GM19193 (cell line): ENCODE measurements around the gene TOR1A.
A peak's percentile ranks its signal among the peaks of the same experiment; 100 is the strongest.

Experiments
- POLR2A ChIP-seq: IDR thresholded peaks from 4 replicates; pipeline ENCODE4 v1.6.1; 2011; ENCODE audit not compliant: insufficient read depth, insufficient read length; ENCODE audit errors: extremely low read depth

The TOR1A gene

GRCh38 chr9:129813661-129814060 lies 10.3 kb downstream of the TOR1A start:
- no peak for TF ChIP-seq POLR2A

- no peak for TF ChIP-seq POLR2A
Measured at GRCh38 chr9:129812385-129812784, 11.6 kb downstream of the TOR1A start.

- TF ChIP-seq POLR2A, result no peak
Measured at GRCh38 chr9:129811967-129812363, 12.0 kb downstream of the TOR1A start.

GRCh38 chr9:129810788-129811187 lies 13.1 kb downstream of the TOR1A start:
- no peak for TF ChIP-seq POLR2A

GRCh38 chr9:129810116-129810515 lies 13.8 kb downstream of the TOR1A start:
- no peak for TF ChIP-seq POLR2A

- TF ChIP-seq POLR2A, result no peak
Measured at GRCh38 chr9:129809346-129809745, 14.6 kb downstream of the TOR1A start.

- no peak for TF ChIP-seq POLR2A
Measured at GRCh38 chr9:129806061-129806460, 17.9 kb downstream of the TOR1A start.

- TF ChIP-seq POLR2A, result no peak
Measured at GRCh38 chr9:129803676-129804060, 20.3 kb downstream of the TOR1A start.

GRCh38 chr9:129802833-129803675 lies 20.9 kb downstream of the TOR1A start, which contains the start of gene TOR1B:
TOR1B (plus strand) TSS chr9:129803184; CDS start chr9:129803213, 29 bp downstream.
- TF ChIP-seq POLR2A, result peak; percentile 74

GRCh38 chr9:129801504-129801903 lies 22.4 kb downstream of the TOR1A start:
- no peak for TF ChIP-seq POLR2A

GRCh38 chr9:129798973-129799372 lies 25.0 kb downstream of the TOR1A start:
- TF ChIP-seq POLR2A, result no peak

- no peak for TF ChIP-seq POLR2A
Measured at GRCh38 chr9:129794549-129794948, 29.4 kb downstream of the TOR1A start.

GRCh38 chr9:129786481-129786880 lies 37.5 kb downstream of the TOR1A start:
- no peak for TF ChIP-seq POLR2A

- TF ChIP-seq POLR2A, result no peak
Measured at GRCh38 chr9:129785866-129786265, 38.1 kb downstream of the TOR1A start.

- TF ChIP-seq POLR2A, result no peak
Measured at GRCh38 chr9:129783516-129784361, 40.2 kb downstream of the TOR1A start.

- TF ChIP-seq POLR2A, result no peak
Measured at GRCh38 chr9:129781981-129782380, 42.0 kb downstream of the TOR1A start.
